Amniotic epithelial cell (primary cell): Measurements from ENCODE around the gene ROMO1.
"Not testable (repeated sequence)": the region's sequence is repeated elsewhere in the genome, so short reads cannot be mapped to it uniquely, and the experiment has no call there.

Experiments
- DNase-seq: peaks from one replicate; pipeline ENCODE4 v3.0.0-alpha.2; 2010; ENCODE audit warnings: low read depth

Gene ROMO1

GRCh38 chr20:35681960-35682359 is 17.2 kb upstream of the ROMO1 start:
- no peak for DNase-seq

GRCh38 chr20:35685368-35685767 is 13.8 kb upstream of the ROMO1 start:
- not testable (repeated sequence) for DNase-seq

DNA sequence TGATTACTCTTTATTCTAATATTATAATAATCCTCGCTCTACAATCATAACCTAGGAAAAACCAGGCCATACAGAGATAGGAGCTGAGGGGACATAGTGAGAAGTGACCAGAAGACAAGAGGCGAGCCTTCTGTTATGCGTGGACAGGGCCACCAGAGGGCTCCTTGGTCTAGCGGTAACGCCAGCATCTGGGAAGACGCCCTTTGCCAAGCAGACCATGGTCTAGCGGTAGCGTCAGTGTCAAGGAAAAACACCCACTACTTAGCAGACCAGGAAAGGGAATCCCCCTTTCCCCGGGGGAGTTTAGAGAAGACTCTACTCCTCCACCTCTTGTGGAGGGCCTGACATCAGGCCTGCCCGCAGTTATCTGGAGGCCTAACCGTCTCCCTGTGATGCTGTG is 12.3 kb upstream of the ROMO1 start:
- DNase-seq = not testable (repeated sequence)

DNA sequence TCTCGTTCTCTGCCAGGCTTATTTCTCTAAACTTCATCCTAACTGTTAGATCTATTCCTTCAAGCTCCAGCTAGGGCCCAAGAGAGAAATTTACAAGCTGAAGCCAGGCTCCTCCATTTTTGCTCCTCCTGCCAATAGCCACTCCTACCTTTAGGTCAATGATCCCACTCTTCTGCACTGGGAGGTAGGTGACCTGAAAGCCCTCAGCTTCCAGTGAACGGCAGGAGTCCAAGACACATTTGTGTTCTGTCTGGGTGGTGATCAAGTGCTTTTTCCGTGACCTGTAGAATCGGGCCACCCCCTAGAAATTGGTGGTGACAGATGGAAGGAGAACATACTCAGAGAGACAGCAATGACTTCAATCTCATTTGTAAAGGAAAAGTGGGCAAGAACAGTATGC is 8.9 kb upstream of the ROMO1 start:
- no peak for DNase-seq

- no peak for DNase-seq
These were observed 3.9 kb upstream of the ROMO1 start for GRCh38 chr20:35695245-35695749.

DNA sequence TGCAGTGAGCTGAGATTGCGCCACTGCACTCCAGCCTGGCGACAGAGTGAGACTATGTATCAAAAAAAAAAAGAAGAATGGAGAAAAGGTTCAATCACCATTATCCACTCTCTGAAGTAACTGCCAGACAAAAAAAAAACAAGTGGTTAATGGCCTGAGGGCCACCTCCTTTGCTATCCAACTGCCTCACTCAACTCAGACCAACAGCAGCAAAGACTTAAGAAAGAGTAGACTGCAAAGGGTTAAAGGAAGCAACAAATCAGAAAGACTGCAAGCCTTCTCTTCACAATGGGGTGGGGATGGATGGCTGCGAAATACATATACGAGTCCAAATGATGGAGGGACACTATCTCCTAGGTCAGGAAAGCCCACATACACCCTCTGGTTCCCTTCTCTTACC is 3.2 kb upstream of the ROMO1 start:
- no peak for DNase-seq

DNA sequence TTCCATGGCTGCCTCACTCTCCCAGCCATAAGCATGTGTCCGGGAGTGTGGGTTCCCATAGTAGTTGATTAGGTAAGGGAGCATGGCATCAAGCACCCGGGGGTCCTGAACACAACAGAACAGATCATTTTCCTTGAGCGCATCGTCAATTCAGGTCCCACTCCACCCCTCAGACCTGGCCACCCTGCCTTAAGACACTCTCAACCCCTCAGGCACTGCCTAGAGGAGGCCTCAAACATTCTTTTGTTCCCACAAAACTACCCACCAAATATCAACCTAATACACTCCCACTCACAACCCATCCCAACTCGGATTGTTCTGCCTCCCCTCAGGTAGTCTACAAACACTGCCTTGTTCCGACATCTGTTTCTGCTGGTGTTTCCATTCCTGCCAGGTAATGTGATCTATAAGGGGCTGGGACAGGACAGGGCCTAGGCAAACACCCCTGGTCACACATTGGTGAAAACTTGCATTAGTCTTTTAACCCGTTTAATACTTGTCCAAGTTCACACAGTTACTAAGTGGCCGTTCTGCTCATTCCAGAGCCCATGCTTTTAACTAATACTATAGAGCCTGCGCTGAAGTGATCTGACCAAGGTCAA is 1.4 kb upstream of the ROMO1 start:
- no peak for DNase-seq

DNA sequence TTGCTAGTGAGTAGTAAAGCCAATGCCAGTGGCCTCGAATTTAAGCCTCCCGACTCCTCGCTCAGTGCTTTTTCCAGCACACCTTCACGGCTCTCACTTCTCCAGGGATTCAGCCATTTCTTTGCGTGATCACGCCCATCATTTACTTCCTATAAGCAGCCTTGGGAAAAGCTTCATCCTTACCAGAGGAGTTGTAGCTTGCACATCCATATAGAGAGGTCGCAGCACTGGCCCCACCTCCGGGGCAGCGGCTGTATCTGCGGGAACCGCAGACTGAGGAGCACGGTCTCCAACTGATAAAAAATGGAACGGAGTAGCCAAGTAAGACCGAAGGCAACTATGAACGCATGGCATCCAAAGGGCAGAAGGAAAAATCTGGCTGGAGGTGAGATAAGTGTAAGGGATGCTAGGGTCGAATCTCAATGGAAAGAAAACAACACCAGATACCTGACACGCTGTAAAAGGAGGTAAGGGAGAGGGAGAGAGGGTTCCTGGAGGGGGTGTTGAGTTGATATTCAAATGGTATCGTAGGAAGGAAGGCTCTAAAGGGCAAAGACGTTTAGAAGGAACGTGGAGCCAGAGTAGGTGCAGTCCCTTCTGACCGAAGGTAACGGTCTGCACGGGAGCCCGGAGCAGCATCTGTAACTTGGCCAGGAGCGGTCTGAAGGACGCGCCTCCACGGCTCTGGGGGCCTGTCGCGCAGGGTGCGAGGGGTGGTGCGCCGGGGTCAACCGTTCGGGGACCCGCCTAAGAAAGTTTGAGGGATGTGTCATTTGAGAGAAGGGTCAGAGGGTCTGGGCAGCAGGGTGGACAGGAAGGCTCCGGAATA is 693 bp upstream of the ROMO1 start:
- no peak for DNase-seq

- DNase-seq = no peak
These were observed 886 bp downstream of the ROMO1 start for GRCh38 chr20:35699957-35700624.

GRCh38 chr20:35700625-35701148 is 1.5 kb downstream of the ROMO1 start:
- no peak for DNase-seq

GRCh38 chr20:35702051-35702823 is 3.0 kb downstream of the ROMO1 start:
- no peak for DNase-seq

DNA sequence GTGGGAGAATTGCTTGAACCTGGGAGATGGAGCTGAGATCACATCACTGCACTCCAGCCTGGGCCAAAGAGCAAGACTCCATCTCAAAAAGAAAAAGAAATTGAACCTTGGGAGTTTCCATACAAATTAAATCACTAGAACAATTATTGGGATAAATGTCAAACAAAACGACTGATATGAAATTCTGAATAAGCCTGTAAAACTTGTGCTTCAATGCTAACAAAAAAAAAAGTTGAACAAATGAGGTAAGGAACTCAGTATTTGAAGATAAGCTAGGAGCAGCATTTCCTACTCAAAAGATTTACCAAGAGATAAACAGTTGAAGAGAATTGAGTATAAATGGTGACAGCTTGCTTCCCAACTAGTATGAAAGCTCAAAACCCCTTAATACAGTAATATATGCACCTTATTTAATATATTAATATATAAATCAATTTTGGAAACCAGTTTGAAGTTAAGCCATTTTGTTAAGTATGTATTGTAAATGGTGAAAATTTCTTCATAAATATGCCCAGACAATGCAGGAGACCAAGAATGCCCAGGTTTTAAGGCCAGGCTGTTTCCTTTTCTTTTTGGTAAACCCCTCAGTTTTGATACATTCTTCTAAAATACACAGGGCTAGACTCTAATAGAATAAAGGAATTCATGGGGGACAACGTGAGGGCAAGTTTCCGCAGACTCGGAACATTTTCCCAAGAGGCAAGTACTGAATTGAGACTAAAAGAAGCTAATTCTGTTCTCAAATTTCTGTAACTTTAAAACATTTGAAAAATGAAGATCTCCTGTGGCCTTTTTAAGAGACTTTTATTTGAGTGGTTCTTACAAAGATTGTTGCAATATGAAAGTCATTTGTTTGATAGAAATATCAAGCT is 3.9 kb downstream of the ROMO1 start:
- DNase-seq = no peak

GRCh38 chr20:35704514-35705261 is 5.5 kb downstream of the ROMO1 start:
- DNase-seq = no peak

GRCh38 chr20:35705894-35706293 is 6.7 kb downstream of the ROMO1 start:
- not testable (repeated sequence) for DNase-seq

GRCh38 chr20:35706591-35707529 is 7.7 kb downstream of the ROMO1 start:
- DNase-seq = not testable (repeated sequence)

DNA sequence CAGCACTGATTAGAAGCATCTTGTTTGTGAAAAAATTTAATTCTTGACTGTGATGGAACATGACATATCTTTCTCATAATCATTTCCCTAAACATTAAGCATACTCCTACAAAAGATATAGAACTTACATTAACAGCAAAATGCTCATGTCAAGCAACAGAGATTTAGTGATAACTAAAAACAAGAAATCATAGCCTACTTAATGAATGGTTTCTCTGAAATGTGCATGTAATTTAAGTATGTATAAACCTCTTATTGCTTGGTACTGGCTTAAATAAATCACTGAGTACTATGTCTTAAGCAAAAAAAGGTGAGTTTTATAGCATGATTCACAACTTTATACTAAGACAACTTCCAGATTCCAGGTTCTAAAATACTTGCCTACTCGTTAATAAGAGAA is 9.3 kb downstream of the ROMO1 start:
- no peak for DNase-seq

- DNase-seq = no peak
These were observed 10.1 kb downstream of the ROMO1 start for GRCh38 chr20:35709259-35709658.

DNA sequence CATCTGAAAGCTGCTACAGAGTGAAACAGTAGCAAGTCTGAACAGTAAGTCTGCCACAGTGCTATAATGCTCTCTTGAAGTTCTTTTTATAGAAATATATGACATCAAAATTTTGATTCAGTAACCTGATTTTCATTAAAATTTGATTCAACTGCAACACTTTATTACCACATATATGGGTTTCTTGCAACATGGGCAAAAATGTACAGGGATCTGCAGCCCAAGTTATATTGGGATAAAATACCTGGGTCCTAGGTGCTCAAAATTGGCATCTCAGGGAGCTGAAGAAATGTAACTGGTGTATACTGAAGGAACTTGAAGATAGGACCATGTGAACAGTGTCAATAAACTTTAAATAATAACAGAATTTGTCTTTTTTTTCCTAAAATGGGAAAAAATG is 10.8 kb downstream of the ROMO1 start:
- DNase-seq = no peak
